HG03135 (cell line): Measurements from ENCODE around the gene NUP93.

Experiments used
- ATAC-seq: cut with Tn5 transposase; IDR thresholded peaks from one replicate; pipeline ENCODE4 v1.9.1; 2021; ENCODE audit warnings: mild to moderate bottlenecking, moderate library complexity; ENCODE audit not compliant: unreplicated experiment

Gene NUP93

GRCh38 chr16:56886296-56886695, 156.4 kb downstream of the NUP93 start:
- ATAC-seq: no peak

DNA sequence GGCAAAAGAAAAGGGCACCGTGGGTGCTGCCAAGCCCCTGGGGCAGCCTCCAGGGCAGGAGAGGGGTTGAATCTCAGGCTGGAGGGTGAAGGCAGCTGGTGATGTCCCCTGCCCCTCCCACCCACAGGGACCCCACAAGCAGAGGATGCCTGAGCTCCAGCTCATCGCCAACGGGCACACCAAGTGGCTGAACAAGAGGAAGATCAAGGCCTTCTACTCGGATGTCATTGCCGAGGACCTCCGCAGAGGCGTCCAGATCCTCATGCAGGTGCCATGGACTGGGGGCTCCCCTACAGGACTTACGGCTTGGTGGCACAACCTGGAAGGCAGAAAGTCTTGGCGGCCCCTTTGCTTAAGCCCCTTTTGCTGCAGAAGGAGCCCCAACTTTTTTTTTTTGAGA, 156.9 kb downstream of the NUP93 start:
- ATAC-seq: no peak

DNA sequence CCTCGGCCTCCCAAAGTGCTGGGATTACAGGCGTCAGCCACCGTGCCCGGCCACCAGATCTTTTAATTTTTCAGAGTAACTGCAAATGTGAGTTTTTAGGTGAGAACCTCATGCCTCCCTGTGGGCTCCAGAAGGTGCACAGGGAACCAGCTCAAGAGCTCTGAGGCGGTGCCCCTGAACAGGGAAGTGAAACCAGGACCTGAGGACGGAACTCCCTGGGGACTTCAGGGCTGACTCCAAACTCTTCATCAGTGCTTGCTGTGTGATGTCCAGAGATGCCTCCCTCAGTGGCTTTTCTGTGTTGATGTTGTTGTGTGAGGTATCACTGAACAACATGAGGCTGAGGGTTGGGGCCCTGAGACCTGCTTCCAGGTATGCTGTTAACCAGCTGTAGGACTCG, 158.9 kb downstream of the NUP93 start:
- ATAC-seq: no peak

DNA sequence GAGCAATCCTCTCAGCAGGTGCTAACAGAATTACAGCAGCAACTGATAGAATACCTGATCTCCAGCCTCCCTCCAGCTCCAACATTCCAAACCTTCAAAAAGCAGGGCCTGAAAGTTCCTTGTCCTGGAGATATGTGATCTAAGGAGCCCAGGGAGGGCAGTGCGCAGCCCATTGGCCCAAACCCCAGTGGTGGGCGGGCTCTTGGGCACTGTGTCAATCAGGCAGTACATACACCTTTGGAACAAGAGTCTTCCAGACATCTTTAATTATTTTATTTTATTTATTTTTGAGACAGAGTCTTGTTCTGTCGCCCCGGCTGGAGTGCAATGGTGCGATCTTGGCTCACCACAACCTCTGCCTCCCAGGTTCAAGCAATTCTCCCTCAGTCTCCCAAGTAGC, 159.3 kb downstream of the NUP93 start:
- ATAC-seq: no peak

DNA sequence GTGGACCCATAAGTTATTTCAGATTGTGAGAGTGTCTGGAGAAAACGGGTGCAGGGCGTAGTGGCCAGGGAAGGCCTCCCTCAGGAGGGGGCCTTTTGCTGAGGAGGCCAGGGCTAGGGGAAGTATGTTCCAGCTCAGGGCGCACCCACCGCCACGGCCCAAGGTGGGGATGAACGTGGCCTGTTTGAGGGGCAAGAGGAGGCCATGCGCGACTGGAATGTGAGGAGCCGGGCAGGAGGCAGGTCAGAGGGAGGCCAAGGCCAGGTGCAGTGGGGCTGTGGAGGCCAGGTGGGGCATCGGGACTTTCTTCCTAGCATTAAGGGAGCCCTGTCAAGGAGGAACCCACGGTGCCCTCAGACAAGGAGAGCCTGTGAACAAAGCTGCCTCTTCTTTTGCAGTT, 161.8 kb downstream of the NUP93 start:
- ATAC-seq: no peak

DNA sequence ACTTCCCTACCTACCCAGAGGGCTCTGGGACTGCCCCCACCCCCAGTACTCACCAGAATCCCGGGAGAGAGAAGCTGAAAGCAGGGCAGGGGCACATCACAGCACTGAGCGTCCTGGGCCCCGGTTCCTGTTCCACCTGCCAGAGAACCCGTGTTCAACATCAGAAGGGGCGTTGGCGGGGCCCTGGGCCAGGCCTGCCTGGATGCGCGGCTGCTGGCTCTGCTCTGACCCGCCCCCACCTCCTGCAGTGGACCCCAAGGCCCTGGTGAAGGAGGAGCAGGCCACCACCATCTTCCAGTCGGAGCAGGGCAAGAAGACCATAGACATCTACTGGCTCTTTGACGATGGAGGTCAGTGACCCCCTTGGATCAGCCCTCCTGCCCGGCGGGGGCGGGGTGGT, 162.8 kb downstream of the NUP93 start:
- no peak for ATAC-seq

- no peak for ATAC-seq
Measured at GRCh38 chr16:56894331-56894917, 164.5 kb downstream of the NUP93 start.

DNA sequence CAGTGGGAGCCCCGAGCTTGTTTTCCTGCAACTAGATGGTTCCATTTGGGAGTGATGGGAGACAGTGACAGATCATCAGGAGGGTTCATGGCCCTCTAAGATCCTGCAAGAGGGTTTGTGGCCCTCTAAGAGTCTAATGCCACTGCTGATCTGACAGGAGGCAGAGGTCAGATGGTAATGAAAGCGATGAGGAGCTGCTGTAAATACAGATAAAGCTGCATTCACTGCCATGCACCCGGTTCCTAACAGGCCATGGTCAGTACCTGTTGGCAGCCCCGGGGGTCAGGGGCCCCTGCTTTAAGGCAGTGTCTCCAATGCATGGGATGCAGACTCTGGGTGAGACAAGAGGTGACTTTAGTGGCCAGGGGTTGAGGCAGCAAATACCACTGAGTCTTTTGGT, 165.9 kb downstream of the NUP93 start:
- ATAC-seq: no peak

- no peak for ATAC-seq
Measured at GRCh38 chr16:56896244-56896643, 166.3 kb downstream of the NUP93 start.

- ATAC-seq: no peak
Measured at GRCh38 chr16:56897026-56897799, 167.3 kb downstream of the NUP93 start.

GRCh38 chr16:56898847-56899246, 168.9 kb downstream of the NUP93 start:
- ATAC-seq: peak; percentile 70
